ENCODE data around the gene ARHGEF17. TPM values are rescaled to one million over a fixed set of nuclear protein-coding genes. Genes with fewer than 3 reads are reported as not detected.

ARHGEF17 gene
- polyA plus RNA-seq, 3 donors: 0.16 to 1.2 (median 0.55) TPM

GRCh38 chr11:73366953-73367352, 58.9 kb downstream of the ARHGEF17 start:
- Histone ChIP-seq H3K4me3 (replicated peaks in 1 of 3; ENCODE audit: low read depth in 2 of 3, low read length in 3 of 3) (no peak overlapping the region), H3K4me1 (ENCODE audit: control insufficient read depth in 1 of 2, insufficient read depth in 2 of 2, low read length in 2 of 2) (peaks cover 14 to 15% of the 10 kb centered on the region in 2 donors), H4K20me1 (ENCODE audit: insufficient read depth, low read length) (no peaks in the 10 kb centered on the region), H3K9ac (ENCODE audit: insufficient read depth, low read length, poor library complexity, severe bottlenecking) (no peak overlapping the region), H3K79me2 (ENCODE audit: insufficient read depth, low read length) (no peaks in the 10 kb centered on the region), H3K4me2 (replicated peaks; ENCODE audit: extremely low read depth, low read length, poor library complexity, severe bottlenecking) (no peak overlapping the region), H2AFZ (ENCODE audit: insufficient read depth, low read depth, low read length, poor library complexity, severe bottlenecking) (no peak overlapping the region), H3K36me3 (replicated peaks in 1 of 2; ENCODE audit: control insufficient read depth in 1 of 2, insufficient read depth in 2 of 2, low read length in 2 of 2) (no peaks in the 10 kb centered on the region), H3K27me3 (ENCODE audit: control insufficient read depth in 2 of 2, insufficient read depth in 2 of 2, low read length in 2 of 2) (no peaks in the 10 kb centered on the region), H3K9me3 (replicated peaks in 1 of 2; ENCODE audit: control insufficient read depth in 1 of 2, insufficient read depth in 1 of 2, low read length in 2 of 2) (no peaks in the 10 kb centered on the region), H3K27ac (ENCODE audit: low read depth in 1 of 2, low read length in 2 of 2) (no peak overlapping the region)
- no peaks in the 10 kb centered on the region for H3K36me3 Mint-ChIP-seq
- no peaks in the 10 kb centered on the region for H3K9me3 Mint-ChIP-seq
- intact Hi-C loops (cut with micrococcal nuclease): no loop called here
- peaks cover 1 to 3% (median 3%) of the 10 kb centered on the region in 3 donors for H3K27me3 Mint-ChIP-seq (ENCODE audit: low read depth in 3 of 3)
- WGBS (ENCODE audit: insufficient coverage): 63% methylated on average over 5 of the region's 6 CpGs
- H3K4me3 Mint-ChIP-seq: no peak overlapping the region
- no peak for DNase-seq
- peaks cover 19% of the 10 kb centered on the region for H3K4me1 Mint-ChIP-seq
- peak overlapping the region in 3 of 7 donors; percentile 40 to 73 (median 54) for H3K27ac Mint-ChIP-seq
- TF ChIP-seq, protein P1, sequence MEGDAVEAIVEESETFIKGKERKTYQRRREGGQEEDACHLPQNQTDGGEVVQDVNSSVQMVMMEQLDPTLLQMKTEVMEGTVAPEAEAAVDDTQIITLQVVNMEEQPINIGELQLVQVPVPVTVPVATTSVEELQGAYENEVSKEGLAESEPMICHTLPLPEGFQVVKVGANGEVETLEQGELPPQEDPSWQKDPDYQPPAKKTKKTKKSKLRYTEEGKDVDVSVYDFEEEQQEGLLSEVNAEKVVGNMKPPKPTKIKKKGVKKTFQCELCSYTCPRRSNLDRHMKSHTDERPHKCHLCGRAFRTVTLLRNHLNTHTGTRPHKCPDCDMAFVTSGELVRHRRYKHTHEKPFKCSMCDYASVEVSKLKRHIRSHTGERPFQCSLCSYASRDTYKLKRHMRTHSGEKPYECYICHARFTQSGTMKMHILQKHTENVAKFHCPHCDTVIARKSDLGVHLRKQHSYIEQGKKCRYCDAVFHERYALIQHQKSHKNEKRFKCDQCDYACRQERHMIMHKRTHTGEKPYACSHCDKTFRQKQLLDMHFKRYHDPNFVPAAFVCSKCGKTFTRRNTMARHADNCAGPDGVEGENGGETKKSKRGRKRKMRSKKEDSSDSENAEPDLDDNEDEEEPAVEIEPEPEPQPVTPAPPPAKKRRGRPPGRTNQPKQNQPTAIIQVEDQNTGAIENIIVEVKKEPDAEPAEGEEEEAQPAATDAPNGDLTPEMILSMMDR (IDR thresholded peaks at IDR 0.05): no peak

GRCh38 chr11:73367482-73368024, 59.5 kb downstream of the ARHGEF17 start:
- Histone ChIP-seq H3K27ac (ENCODE audit: low read depth in 1 of 2, low read length in 2 of 2) (no peak overlapping the region), H3K36me3 (replicated peaks in 1 of 2; ENCODE audit: control insufficient read depth in 1 of 2, insufficient read depth in 2 of 2, low read length in 2 of 2) (no peaks in the 10 kb centered on the region), H4K20me1 (ENCODE audit: insufficient read depth, low read length) (no peaks in the 10 kb centered on the region), H3K79me2 (ENCODE audit: insufficient read depth, low read length) (no peaks in the 10 kb centered on the region), H3K9me3 (replicated peaks in 1 of 2; ENCODE audit: control insufficient read depth in 1 of 2, insufficient read depth in 1 of 2, low read length in 2 of 2) (no peaks in the 10 kb centered on the region), H3K27me3 (ENCODE audit: control insufficient read depth in 2 of 2, insufficient read depth in 2 of 2, low read length in 2 of 2) (no peaks in the 10 kb centered on the region), H3K4me3 (replicated peaks in 1 of 3; ENCODE audit: low read depth in 2 of 3, low read length in 3 of 3) (no peak overlapping the region), H3K9ac (ENCODE audit: insufficient read depth, low read length, poor library complexity, severe bottlenecking) (no peak overlapping the region), H3K4me1 (ENCODE audit: control insufficient read depth in 1 of 2, insufficient read depth in 2 of 2, low read length in 2 of 2) (peaks cover 20 to 21% of the 10 kb centered on the region in 2 donors), H2AFZ (ENCODE audit: insufficient read depth, low read depth, low read length, poor library complexity, severe bottlenecking) (no peak overlapping the region), H3K4me2 (replicated peaks; ENCODE audit: extremely low read depth, low read length, poor library complexity, severe bottlenecking) (no peak overlapping the region)
- TF ChIP-seq, protein P1 (IDR thresholded peaks at IDR 0.05): no peak
- Mint-ChIP-seq H3K9me3 (no peaks in the 10 kb centered on the region), H3K36me3 (no peaks in the 10 kb centered on the region), H3K4me1 (peaks cover 25% of the 10 kb centered on the region), H3K4me3 (no peak overlapping the region), H3K27me3 (ENCODE audit: low read depth in 3 of 3) (peaks cover 1 to 5% (median 2%) of the 10 kb centered on the region in 3 donors), H3K27ac (peak overlapping the region in 2 of 7 donors; percentile 30 to 50)
- DNase-seq: no peak
- WGBS (ENCODE audit: insufficient coverage): 95% methylated on average over 15 of the region's 20 CpGs
- intact Hi-C loops (cut with micrococcal nuclease): no loop called here
